ENCODE results near the gene CCDC92B. TPM values are rescaled to one million over a fixed set of nuclear protein-coding genes. Genes with fewer than 3 reads are reported as not detected.

The CCDC92B gene
- total RNA-seq, 1 experiment from 2014 or later: 1.9 TPM

DNA sequence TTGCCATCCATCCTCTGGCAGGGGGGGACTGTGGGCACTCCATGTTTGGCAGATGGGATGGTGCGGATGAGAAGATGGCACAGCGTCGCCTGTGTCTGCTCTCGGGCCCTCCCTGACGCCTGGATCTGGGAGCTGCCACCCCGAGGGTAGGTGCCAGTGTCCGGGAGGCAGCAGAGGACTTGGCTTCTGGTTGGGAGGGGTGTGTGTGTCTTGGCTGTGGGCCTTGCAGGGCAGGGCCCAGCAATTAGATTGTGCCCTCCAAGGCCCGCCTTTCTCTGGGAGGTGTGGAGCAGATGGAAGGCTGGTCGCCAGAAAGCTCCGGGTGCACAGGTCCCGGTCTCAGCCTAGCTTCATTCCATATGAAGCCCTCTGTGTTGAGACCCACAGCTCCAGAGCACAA, 48.2 kb upstream of the CCDC92B start:
- Histone ChIP-seq H3K9me2 (ENCODE audit: insufficient read depth) (no peaks in the 10 kb centered on the region), H3K9me3 (ENCODE audit: insufficient read depth, low read depth) (no peaks in the 10 kb centered on the region), H3K79me2 (ENCODE audit: low read depth) (no peaks in the 10 kb centered on the region), H3K36me3 (ENCODE audit: low read depth) (no peaks in the 10 kb centered on the region), H4K20me1 (ENCODE audit: insufficient read depth) (no peaks in the 10 kb centered on the region), H3F3A (ENCODE audit: insufficient read depth, low read depth) (peaks cover 8% of the 10 kb centered on the region; the same call in 1 of the 2 replicates), H3K4me2 (no peak overlapping the region), H3K4me3 (no peak overlapping the region), H3K4me1 (replicated peaks; ENCODE audit: insufficient read depth) (peaks cover 4% of the 10 kb centered on the region; the same call in 1 of the 2 replicates), H3K27me3 (ENCODE audit: insufficient read depth, low read depth) (peaks cover 24% of the 10 kb centered on the region), H3K27ac (no peak overlapping the region), H2AFZ (no peak overlapping the region)
- BruUV-seq (replicated peaks): no TSS peak
- TF ChIP-seq CTCF (conservative IDR thresholded peaks at IDR 0.05): no peak
- TF ChIP-seq EZH2 (IDR thresholded peaks at IDR 0.05; ENCODE audit: low read depth): no peak
- ChIA-PET POLR2A (ENCODE audit: unreplicated experiment) (interaction anchor here (0.6 to 0.7 kb wide), 2 partner anchors 11 to 60 kb away, joined by 5 to 9 read pairs; no protein-coding TSS in a partner anchor), CTCF (interaction anchor here (0.5 kb wide), 1 partner anchor 661 kb away, joined by 5 read pairs; no protein-coding TSS in a partner anchor)
- no peak for DNase-seq
- intact Hi-C loops (cut with micrococcal nuclease; ENCODE audit: unreplicated experiment): no loop called here

- no peaks in the 10 kb centered on the region for H3K79me2 ChIP-seq (ENCODE audit: low read depth)
- POLR2A ChIA-PET (ENCODE audit: unreplicated experiment): interaction anchor here (0.7 kb wide), 1 partner anchor 11 kb away, joined by 9 read pairs; no protein-coding TSS in a partner anchor
- CTCF ChIA-PET: interaction anchor here (0.5 kb wide), 1 partner anchor 661 kb away, joined by 5 read pairs; no protein-coding TSS in a partner anchor
- peaks cover 4% of the 10 kb centered on the region; the same call in 1 of the 2 replicates for H3K4me1 ChIP-seq (replicated peaks; ENCODE audit: insufficient read depth)
- H3K4me3 ChIP-seq: no peak overlapping the region
- DNase-seq: no peak
- H3K27ac ChIP-seq: no peak overlapping the region
- H2AFZ ChIP-seq: no peak overlapping the region
- H3K9me2 ChIP-seq (ENCODE audit: insufficient read depth): no peaks in the 10 kb centered on the region
- no peak overlapping the region for H3K4me2 ChIP-seq
- no peaks in the 10 kb centered on the region for H3K36me3 ChIP-seq (ENCODE audit: low read depth)
- peaks cover 23% of the 10 kb centered on the region for H3K27me3 ChIP-seq (ENCODE audit: insufficient read depth, low read depth)
- no peaks in the 10 kb centered on the region for H4K20me1 ChIP-seq (ENCODE audit: insufficient read depth)
- no TSS peak for BruUV-seq (replicated peaks)
- no peak for TF ChIP-seq EZH2 (IDR thresholded peaks at IDR 0.05; ENCODE audit: low read depth)
- no peak for TF ChIP-seq CTCF (conservative IDR thresholded peaks at IDR 0.05)
- H3K9me3 ChIP-seq (ENCODE audit: insufficient read depth, low read depth): no peaks in the 10 kb centered on the region
- peaks cover 8% of the 10 kb centered on the region; the same call in 1 of the 2 replicates for H3F3A ChIP-seq (ENCODE audit: insufficient read depth, low read depth)
- intact Hi-C loops (cut with micrococcal nuclease; ENCODE audit: unreplicated experiment): no loop called here
Observed at GRCh38 chr17:2797226-2797625, 47.8 kb upstream of the CCDC92B start.

DNA sequence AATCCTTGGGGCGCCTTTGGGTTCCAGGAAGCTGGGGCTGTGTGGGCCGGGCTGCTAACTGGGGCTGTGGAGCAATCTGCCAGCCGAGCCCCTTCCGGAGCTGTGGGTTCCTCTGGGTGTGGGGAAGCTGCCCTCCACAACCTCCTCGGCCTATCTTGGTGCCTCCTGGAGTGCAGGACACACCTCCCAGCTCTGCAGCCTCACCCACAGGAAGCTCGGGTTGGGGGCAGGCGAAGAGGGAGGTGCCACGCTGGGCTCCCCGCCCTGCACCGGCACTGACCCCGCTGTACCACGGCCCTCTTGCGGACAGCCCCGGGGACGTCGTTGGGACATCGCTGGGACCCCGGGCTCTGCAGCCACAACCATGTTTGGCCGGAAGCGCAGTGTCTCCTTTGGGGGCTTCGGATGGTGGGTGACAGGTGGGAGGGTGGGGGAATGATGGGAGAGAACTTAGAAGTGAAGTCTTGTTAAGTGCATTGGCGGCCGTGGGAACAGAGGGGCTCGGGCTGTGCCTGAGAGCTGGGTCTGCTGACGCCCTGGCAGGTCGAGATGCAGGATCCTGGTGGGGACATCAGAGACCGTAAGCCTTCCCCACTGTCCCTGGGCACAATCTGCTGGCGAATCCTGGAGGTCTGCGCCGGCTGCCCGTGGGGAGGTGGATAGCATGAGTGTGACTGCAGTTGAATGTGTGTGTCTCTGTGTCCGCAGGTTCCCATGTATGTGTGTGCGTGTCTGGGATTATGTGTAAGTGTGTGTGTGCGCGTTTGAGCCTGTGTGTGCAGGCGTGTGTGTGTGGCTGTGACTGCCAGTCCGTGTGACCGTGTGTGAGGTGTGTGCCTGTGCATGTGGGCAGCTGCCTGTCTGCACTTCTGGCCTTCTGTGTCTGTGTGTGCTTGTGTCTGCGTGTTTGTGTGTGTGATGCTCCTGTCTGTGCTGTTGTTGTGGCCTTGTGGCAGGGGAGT, 47.0 kb upstream of the CCDC92B start, which contains the start of gene RAP1GAP2:
RAP1GAP2 (plus strand) TSS at position 275 of the 962 bp plus-strand sequence; CDS start at position 365, 90 bp downstream.
- no peaks in the 10 kb centered on the region for H3K36me3 ChIP-seq (ENCODE audit: low read depth)
- no peaks in the 10 kb centered on the region for H4K20me1 ChIP-seq (ENCODE audit: insufficient read depth)
- H3K27ac ChIP-seq: no peak within 1 kb of the TSS
- POLR2A ChIA-PET (ENCODE audit: unreplicated experiment): no interaction called here
- H3K4me1 ChIP-seq (replicated peaks; ENCODE audit: insufficient read depth): peaks cover 4% of the 10 kb centered on the region; the same call in 1 of the 2 replicates
- H3K27me3 ChIP-seq (ENCODE audit: insufficient read depth, low read depth): peaks cover 22% of the 10 kb centered on the region; the same call in 1 of the 2 replicates
- no peaks in the 10 kb centered on the region for H3K9me2 ChIP-seq (ENCODE audit: insufficient read depth)
- H2AFZ ChIP-seq: no peak within 1 kb of the TSS
- peak within 1 kb of the TSS; percentile 11; the same call in 1 of the 2 replicates for H3K4me3 ChIP-seq
- BruUV-seq (replicated peaks): no TSS peak
- peaks cover 8% of the 10 kb centered on the region; the same call in 1 of the 2 replicates for H3F3A ChIP-seq (ENCODE audit: insufficient read depth, low read depth)
- peak in 1 of 2 experiments; percentile 37 for DNase-seq
- TF ChIP-seq EZH2 (IDR thresholded peaks at IDR 0.05; ENCODE audit: low read depth) (no peak), CTCF (conservative IDR thresholded peaks at IDR 0.05) (no peak)
- peak within 1 kb of the TSS; percentile 56 for H3K4me2 ChIP-seq
- no peaks in the 10 kb centered on the region for H3K9me3 ChIP-seq (ENCODE audit: insufficient read depth, low read depth)
- no peaks in the 10 kb centered on the region for H3K79me2 ChIP-seq (ENCODE audit: low read depth)
- CTCF ChIA-PET: no interaction called here
- intact Hi-C loops (cut with micrococcal nuclease; ENCODE audit: unreplicated experiment): no loop called here
